HG02798 (cell line): ENCODE measurements around the gene USP46.

ENCODE experiments used
- ATAC-seq: cut with Tn5 transposase; IDR thresholded peaks from one replicate; pipeline ENCODE4 v1.9.1; 2021; ENCODE audit warnings: mild to moderate bottlenecking; ENCODE audit not compliant: unreplicated experiment, poor library complexity

The USP46 gene

GRCh38 chr4:52576961-52577623 is 82.0 kb downstream of the USP46 start:
- ATAC-seq = no peak

GRCh38 chr4:52576326-52576725 is 82.8 kb downstream of the USP46 start:
- ATAC-seq = no peak

GRCh38 chr4:52575406-52575805 is 83.7 kb downstream of the USP46 start:
- ATAC-seq = no peak

- ATAC-seq = no peak
Observed at GRCh38 chr4:52574036-52574435, 85.1 kb downstream of the USP46 start.

GRCh38 chr4:52573551-52573950 is 85.5 kb downstream of the USP46 start:
- no peak for ATAC-seq

- no peak for ATAC-seq
Observed at GRCh38 chr4:52572936-52573485, 86.1 kb downstream of the USP46 start.

- ATAC-seq = no peak
Observed at GRCh38 chr4:52568351-52568750, 90.8 kb downstream of the USP46 start.

GRCh38 chr4:52566136-52567031 is 92.7 kb downstream of the USP46 start:
- no peak for ATAC-seq

- no peak for ATAC-seq
Observed at GRCh38 chr4:52560844-52561280, 98.2 kb downstream of the USP46 start.

- no peak for ATAC-seq
Observed at GRCh38 chr4:52555356-52555716, 103.8 kb downstream of the USP46 start.

- no peak for ATAC-seq
Observed at GRCh38 chr4:52554612-52555355, 104.3 kb downstream of the USP46 start.

- ATAC-seq = no peak
Observed at GRCh38 chr4:52552778-52553177, 106.3 kb downstream of the USP46 start.

- no peak for ATAC-seq
Observed at GRCh38 chr4:52551487-52551886, 107.6 kb downstream of the USP46 start.

GRCh38 chr4:52550186-52550585 is 108.9 kb downstream of the USP46 start:
- no peak for ATAC-seq

GRCh38 chr4:52548818-52549570 is 110.1 kb downstream of the USP46 start:
- ATAC-seq = no peak

GRCh38 chr4:52546449-52546848 is 112.7 kb downstream of the USP46 start:
- ATAC-seq = no peak

GRCh38 chr4:52545099-52546069 is 113.7 kb downstream of the USP46 start:
- peak; percentile 90 for ATAC-seq
